ENCODE data around the gene CACNA1B.
"Not testable (repeated sequence)": the region's sequence is repeated elsewhere in the genome, so short reads cannot be mapped to it uniquely, and the experiment has no call there.

CACNA1B gene

GRCh38 chr9:138078846-138079245 lies 201.3 kb downstream of the CACNA1B start:
- no peaks in the 10 kb centered on the region; the same call in 1 of the 2 replicates for H3K4me1 ChIP-seq (ENCODE audit: control insufficient read depth, insufficient read depth, low read length)
- WGBS (ENCODE audit: insufficient coverage, insufficient read length), result no CpG with 5 or more reads among the region's 9 CpGs
- no peak overlapping the region for H3K27ac ChIP-seq (ENCODE audit: low read length)
- no peaks in the 10 kb centered on the region for H3K27me3 ChIP-seq (ENCODE audit: control insufficient read depth, insufficient read depth, low read length)
- DNase-seq (ENCODE audit: low read depth, low spot score), result no peak
- H3K36me3 ChIP-seq (ENCODE audit: control insufficient read depth, insufficient read depth, low read length), result peaks cover 3% of the 10 kb centered on the region; the same call in 1 of the 2 replicates
- no peak overlapping the region for H3K4me3 ChIP-seq (ENCODE audit: low read length)
- no peaks in the 10 kb centered on the region for H3K9me3 ChIP-seq (ENCODE audit: control insufficient read depth, insufficient read depth, low read length)

GRCh38 chr9:138080979-138081378 lies 203.4 kb downstream of the CACNA1B start:
- Histone ChIP-seq H3K27ac (ENCODE audit: low read length) (no peak overlapping the region), H3K9me3 (ENCODE audit: control insufficient read depth, insufficient read depth, low read length) (no peaks in the 10 kb centered on the region; the same call in 1 of the 2 replicates), H3K36me3 (ENCODE audit: control insufficient read depth, insufficient read depth, low read length) (peaks cover 3% of the 10 kb centered on the region; the same call in 1 of the 2 replicates), H3K4me3 (ENCODE audit: low read length) (no peak overlapping the region), H3K27me3 (ENCODE audit: control insufficient read depth, insufficient read depth, low read length) (no peaks in the 10 kb centered on the region), H3K4me1 (ENCODE audit: control insufficient read depth, insufficient read depth, low read length) (no peaks in the 10 kb centered on the region; the same call in 1 of the 2 replicates)
- no CpG with 5 or more reads among the region's 5 CpGs for WGBS (ENCODE audit: insufficient coverage, insufficient read length)
- no peak for DNase-seq (ENCODE audit: low read depth, low spot score)

- Histone ChIP-seq H3K27ac (ENCODE audit: low read length) (no peak overlapping the region), H3K4me3 (ENCODE audit: low read length) (no peak overlapping the region), H3K36me3 (ENCODE audit: control insufficient read depth, insufficient read depth, low read length) (peaks cover 3% of the 10 kb centered on the region; the same call in 1 of the 2 replicates), H3K9me3 (ENCODE audit: control insufficient read depth, insufficient read depth, low read length) (peaks cover 1% of the 10 kb centered on the region; the same call in 1 of the 2 replicates), H3K27me3 (ENCODE audit: control insufficient read depth, insufficient read depth, low read length) (no peaks in the 10 kb centered on the region), H3K4me1 (ENCODE audit: control insufficient read depth, insufficient read depth, low read length) (no peaks in the 10 kb centered on the region)
- no peak for DNase-seq (ENCODE audit: low read depth, low spot score)
- WGBS (ENCODE audit: insufficient coverage, insufficient read length), result no CpG with 5 or more reads among the region's 9 CpGs
Observed at GRCh38 chr9:138082918-138083636, 205.5 kb downstream of the CACNA1B start.

- Histone ChIP-seq H3K9me3 (ENCODE audit: control insufficient read depth, insufficient read depth, low read length) (peaks cover 1% of the 10 kb centered on the region; the same call in 1 of the 2 replicates), H3K27me3 (ENCODE audit: control insufficient read depth, insufficient read depth, low read length) (no peaks in the 10 kb centered on the region), H3K27ac (ENCODE audit: low read length) (no peak overlapping the region), H3K4me3 (ENCODE audit: low read length) (no peak overlapping the region), H3K4me1 (ENCODE audit: control insufficient read depth, insufficient read depth, low read length) (no peaks in the 10 kb centered on the region), H3K36me3 (ENCODE audit: control insufficient read depth, insufficient read depth, low read length) (peaks cover 3% of the 10 kb centered on the region; the same call in 1 of the 2 replicates)
- no CpG with 5 or more reads among the region's 3 CpGs for WGBS (ENCODE audit: insufficient coverage, insufficient read length)
- no peak for DNase-seq (ENCODE audit: low read depth, low spot score)
Observed at GRCh38 chr9:138083873-138084272, 206.3 kb downstream of the CACNA1B start.

DNA sequence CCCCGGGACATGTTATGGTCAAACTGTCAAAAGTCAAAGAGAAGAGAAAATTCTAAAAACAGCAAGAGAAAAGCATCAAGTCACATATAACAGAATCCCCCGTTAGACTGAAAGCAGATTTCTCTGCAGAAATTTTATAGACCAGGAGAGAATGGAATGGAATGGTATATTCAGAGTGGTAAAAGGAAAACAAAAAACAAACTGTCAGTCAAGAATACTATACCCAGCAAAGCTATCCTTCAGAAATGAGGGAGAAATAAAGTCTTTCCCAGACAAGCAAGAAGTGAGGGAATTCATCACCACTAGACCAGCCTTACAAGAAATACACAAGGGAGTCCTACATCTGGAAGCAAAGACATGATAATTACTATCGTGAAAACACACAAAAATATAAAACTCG lies 208.0 kb downstream of the CACNA1B start:
- DNase-seq (ENCODE audit: low read depth, low spot score), result no peak
- Histone ChIP-seq H3K9me3 (ENCODE audit: control insufficient read depth, insufficient read depth, low read length) (peaks cover 1% of the 10 kb centered on the region; the same call in 1 of the 2 replicates), H3K27ac (ENCODE audit: low read length) (no peak overlapping the region), H3K4me1 (ENCODE audit: control insufficient read depth, insufficient read depth, low read length) (no peaks in the 10 kb centered on the region), H3K36me3 (ENCODE audit: control insufficient read depth, insufficient read depth, low read length) (peaks cover 3% of the 10 kb centered on the region; the same call in 1 of the 2 replicates), H3K27me3 (ENCODE audit: control insufficient read depth, insufficient read depth, low read length) (no peaks in the 10 kb centered on the region), H3K4me3 (ENCODE audit: low read length) (no peak overlapping the region)
- no CpG with 5 or more reads among the region's 4 CpGs for whole genome bisulfite sequencing (ENCODE audit: insufficient coverage, insufficient read length)

DNA sequence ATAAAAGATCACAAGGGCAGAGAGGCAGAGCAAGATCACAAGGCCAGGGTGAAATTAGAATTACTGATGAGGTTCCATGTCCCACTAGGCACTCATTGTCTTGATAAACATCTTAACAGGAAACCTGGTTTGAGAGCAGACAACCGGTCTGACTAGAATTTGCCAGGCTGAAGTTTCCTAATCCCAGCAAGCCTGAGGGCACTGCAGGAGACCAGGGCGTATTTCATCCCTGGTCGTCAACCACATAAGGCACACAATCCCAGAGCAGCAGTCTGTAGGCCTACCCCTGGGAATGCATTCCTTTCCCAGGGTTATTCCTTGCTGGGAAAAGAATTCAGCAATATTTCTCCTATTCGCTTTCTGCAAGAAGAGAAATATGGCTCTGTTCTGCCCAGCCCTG lies 214.5 kb downstream of the CACNA1B start:
- H3K4me3 ChIP-seq (ENCODE audit: low read length); H3K4me1 ChIP-seq (ENCODE audit: control insufficient read depth, insufficient read depth, low read length); H3K27me3 ChIP-seq (ENCODE audit: control insufficient read depth, insufficient read depth, low read length); H3K9me3 ChIP-seq (ENCODE audit: control insufficient read depth, insufficient read depth, low read length); H3K36me3 ChIP-seq (ENCODE audit: control insufficient read depth, insufficient read depth, low read length); DNase-seq (ENCODE audit: low read depth, low spot score); H3K27ac ChIP-seq (ENCODE audit: low read length): not testable (repeated sequence)
- WGBS (ENCODE audit: insufficient coverage, insufficient read length), result no CpG with 5 or more reads among the region's 4 CpGs

GRCh38 chr9:138094028-138094427 lies 216.4 kb downstream of the CACNA1B start:
- WGBS (ENCODE audit: insufficient coverage, insufficient read length), result no CpG with 5 or more reads among the region's 5 CpGs
- no peak overlapping the region for H3K27ac ChIP-seq (ENCODE audit: low read length)
- no peak overlapping the region for H3K4me3 ChIP-seq (ENCODE audit: low read length)
- DNase-seq (ENCODE audit: low read depth, low spot score), result no peak
- H3K4me1 ChIP-seq (ENCODE audit: control insufficient read depth, insufficient read depth, low read length), result no peaks in the 10 kb centered on the region
- H3K36me3 ChIP-seq (ENCODE audit: control insufficient read depth, insufficient read depth, low read length), result no peaks in the 10 kb centered on the region; the same call in 1 of the 2 replicates
- H3K27me3 ChIP-seq (ENCODE audit: control insufficient read depth, insufficient read depth, low read length), result no peaks in the 10 kb centered on the region
- H3K9me3 ChIP-seq (ENCODE audit: control insufficient read depth, insufficient read depth, low read length), result no peaks in the 10 kb centered on the region

- no peaks in the 10 kb centered on the region for H3K4me1 ChIP-seq (ENCODE audit: control insufficient read depth, insufficient read depth, low read length)
- no peak overlapping the region for H3K4me3 ChIP-seq (ENCODE audit: low read length)
- no peaks in the 10 kb centered on the region for H3K9me3 ChIP-seq (ENCODE audit: control insufficient read depth, insufficient read depth, low read length)
- WGBS (ENCODE audit: insufficient coverage, insufficient read length), result 100% methylated on average over 3 of the region's 14 CpGs
- no peak for DNase-seq (ENCODE audit: low read depth, low spot score)
- no peaks in the 10 kb centered on the region; the same call in 1 of the 2 replicates for H3K36me3 ChIP-seq (ENCODE audit: control insufficient read depth, insufficient read depth, low read length)
- H3K27ac ChIP-seq (ENCODE audit: low read length), result no peak overlapping the region
- H3K27me3 ChIP-seq (ENCODE audit: control insufficient read depth, insufficient read depth, low read length), result no peaks in the 10 kb centered on the region
Observed at GRCh38 chr9:138095813-138096518, 218.4 kb downstream of the CACNA1B start.

DNA sequence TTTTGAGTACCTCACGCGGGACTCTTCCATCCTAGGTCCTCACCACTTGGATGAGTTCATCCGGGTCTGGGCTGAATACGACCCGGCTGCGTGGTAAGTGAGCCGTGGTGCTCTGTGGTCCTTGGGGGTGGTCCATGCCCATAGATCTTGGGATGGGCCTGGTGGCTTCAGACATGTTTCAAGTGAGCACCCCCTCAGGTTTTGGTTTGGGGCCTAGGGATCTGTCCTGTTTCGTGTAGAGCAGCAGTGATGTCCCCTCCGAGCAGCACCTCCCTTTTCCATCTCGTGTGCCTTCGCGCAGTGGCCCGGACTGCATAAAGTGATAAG lies 218.9 kb downstream of the CACNA1B start:
- Histone ChIP-seq H3K4me1 (ENCODE audit: control insufficient read depth, insufficient read depth, low read length) (no peaks in the 10 kb centered on the region), H3K9me3 (ENCODE audit: control insufficient read depth, insufficient read depth, low read length) (no peaks in the 10 kb centered on the region)
- WGBS (ENCODE audit: insufficient coverage, insufficient read length), result no CpG with 5 or more reads among the region's 13 CpGs

GRCh38 chr9:138097501-138097991 lies 220.0 kb downstream of the CACNA1B start:
- WGBS (ENCODE audit: insufficient coverage, insufficient read length), result no CpG with 5 or more reads among the region's 13 CpGs
- Histone ChIP-seq H3K27ac (ENCODE audit: low read length) (no peak overlapping the region), H3K36me3 (ENCODE audit: control insufficient read depth, insufficient read depth, low read length) (no peaks in the 10 kb centered on the region; the same call in 1 of the 2 replicates), H3K27me3 (ENCODE audit: control insufficient read depth, insufficient read depth, low read length) (no peaks in the 10 kb centered on the region), H3K4me3 (ENCODE audit: low read length) (no peak overlapping the region), H3K4me1 (ENCODE audit: control insufficient read depth, insufficient read depth, low read length) (no peaks in the 10 kb centered on the region), H3K9me3 (ENCODE audit: control insufficient read depth, insufficient read depth, low read length) (no peaks in the 10 kb centered on the region)
- no peak for DNase-seq (ENCODE audit: low read depth, low spot score)

More for the DNA sequence above, 218.9 kb downstream of the CACNA1B start:
- Histone ChIP-seq H3K36me3 (ENCODE audit: control insufficient read depth, insufficient read depth, low read length) (no peaks in the 10 kb centered on the region; the same call in 1 of the 2 replicates), H3K27me3 (ENCODE audit: control insufficient read depth, insufficient read depth, low read length) (no peaks in the 10 kb centered on the region), H3K4me3 (ENCODE audit: low read length) (no peak overlapping the region), H3K27ac (ENCODE audit: low read length) (no peak overlapping the region)
- no peak for DNase-seq (ENCODE audit: low read depth, low spot score)

Measured in iPS DF 6.9 (cell line).